Naive thymus-derived CD4-positive, alpha-beta T cell (primary cell): Measurements from ENCODE around the gene NEDD4L. TPM values are rescaled to one million over a fixed set of nuclear protein-coding genes. Genes with fewer than 3 reads are reported as not detected.
"Not testable (repeated sequence)": the region's sequence is repeated elsewhere in the genome, so short reads cannot be mapped to it uniquely, and the experiment has no call there.

Experiments used
- ATAC-seq: fragments of 150-1000 bp; cut with Tn5 transposase; 2 replicates; pipeline ENCODE4 v1.10.0; 2021; ENCODE audit warnings: mild to moderate bottlenecking, moderate library complexity
- CTCF ChIA-PET: fragments of 350-600 bp; sonication (Branson Sonifier 250); formaldehyde crosslinking; loops from one replicate; lab custom pipeline; 2021; ENCODE audit warnings: antibody characterized with exemption; lab: Charles Lee
- POLR2A ChIA-PET: fragments of 350-600 bp; sonication (Branson Sonifier 250); formaldehyde crosslinking; loops from one replicate; lab custom pipeline; 2021; ENCODE audit warnings: antibody characterized with exemption, inconsistent platforms; lab: Charles Lee
- DNase-seq, 9 donors: peaks; one replicate each; pipeline versions ENCODE4 v3.0.0 to v3.0.0-alpha.2; 2020 to 2022; ENCODE audit warnings: mixed read lengths in 1 of 9
- H3K27ac ChIP-seq: one replicate; pipeline ENCODE4 v1.7.0; 2013; ENCODE audit warnings: mild to moderate bottlenecking, low read depth, low read length, moderate library complexity
- H3K27me3 ChIP-seq, 2 donors: one replicate each; pipeline ENCODE4 v1.7.0; 2013; ENCODE audit warnings: low read length in 2 of 2, mild to moderate bottlenecking in 2 of 2, moderate library complexity in 2 of 2; ENCODE audit not compliant: control insufficient read depth in 2 of 2, insufficient read depth in 2 of 2
- H3K36me3 ChIP-seq, 3 experiments: 1 replicate in 2 of 3; 2 replicates in 1 of 3; pipeline ENCODE4 v1.7.0; 2013; ENCODE audit warnings: low read length in 3 of 3, mild to moderate bottlenecking in 3 of 3, moderate library complexity in 1 of 3; ENCODE audit not compliant: insufficient read depth in 3 of 3, control insufficient read depth in 2 of 3
- H3K4me1 ChIP-seq, 2 donors: one replicate each; pipeline ENCODE4 v1.7.0; 2013; ENCODE audit warnings: low read length in 2 of 2, mild to moderate bottlenecking in 2 of 2, moderate library complexity in 1 of 2; ENCODE audit not compliant: control insufficient read depth in 2 of 2, insufficient read depth in 2 of 2
- H3K4me3 ChIP-seq: 2 replicates; pipeline ENCODE4 v1.7.0; 2013; ENCODE audit warnings: mild to moderate bottlenecking, low read length
- H3K9me3 ChIP-seq, 3 experiments: 1 replicate in 2 of 3; 2 replicates in 1 of 3; pipeline ENCODE4 v1.7.0; 2013; ENCODE audit warnings: low read length in 3 of 3; ENCODE audit not compliant: control insufficient read depth in 2 of 3
- H3K27ac Mint-ChIP-seq, 9 donors: one replicate each; pipeline ENCODE4 v1.8.0; 2020 to 2022; ENCODE audit warnings: mixed read lengths in 9 of 9, mild to moderate bottlenecking in 8 of 9, moderate library complexity in 5 of 9, inconsistent platforms in 2 of 9
- H3K27me3 Mint-ChIP-seq, 5 donors: one replicate each; pipeline ENCODE4 v1.8.0; 2021 to 2022; ENCODE audit warnings: mixed read lengths in 5 of 5, mild to moderate bottlenecking in 1 of 5
- H3K36me3 Mint-ChIP-seq, 5 donors: one replicate each; pipeline ENCODE4 v1.8.0; 2020 to 2022; ENCODE audit warnings: mixed read lengths in 5 of 5, mild to moderate bottlenecking in 3 of 5, inconsistent platforms in 1 of 5
- H3K4me1 Mint-ChIP-seq, 7 donors: one replicate each; pipeline ENCODE4 v1.8.0; 2020 to 2022; ENCODE audit warnings: mixed read lengths in 7 of 7, mild to moderate bottlenecking in 3 of 7, inconsistent platforms in 1 of 7
- H3K4me3 Mint-ChIP-seq, 10 donors: one replicate each; pipeline ENCODE4 v1.8.0; 2020 to 2022; ENCODE audit warnings: mild to moderate bottlenecking in 10 of 10, mixed read lengths in 10 of 10, moderate library complexity in 6 of 10, inconsistent platforms in 2 of 10
- H3K9me3 Mint-ChIP-seq, 11 donors: one replicate each; pipeline ENCODE4 v1.8.0; 2020 to 2022; ENCODE audit warnings: mixed read lengths in 11 of 11, mild to moderate bottlenecking in 4 of 11, inconsistent platforms in 1 of 11, moderate library complexity in 1 of 11
- intact Hi-C, 2 donors: fragments of 100-400 bp; cut with micrococcal nuclease; formaldehyde crosslinking; loops; one replicate each; pipeline ENCODE4 v1.15.1; 2023
- polyA plus RNA-seq, 2 donors: library from polyadenylated mRNA; unstranded; fragments of 300-500 nt; fragmentation: Illumina TruSeq; gene quantifications; one replicate each; pipeline ENCODE4 v1.2.3, GENCODE V29; 2021
- total RNA-seq, 6 experiments: library from RNA in 5 of 6; stranded (reverse) in 5 of 6; gene quantifications; 1 replicate in 5 of 6; 2 replicates in 1 of 6; pipeline ENCODE4 v1.2.3 and lab custom pipeline; 2021 to 2026

NEDD4L gene
- total and polyA plus RNA-seq, 7 experiments from 2014 or later = 1.1 to 10.3 (median 4.2) TPM

DNA sequence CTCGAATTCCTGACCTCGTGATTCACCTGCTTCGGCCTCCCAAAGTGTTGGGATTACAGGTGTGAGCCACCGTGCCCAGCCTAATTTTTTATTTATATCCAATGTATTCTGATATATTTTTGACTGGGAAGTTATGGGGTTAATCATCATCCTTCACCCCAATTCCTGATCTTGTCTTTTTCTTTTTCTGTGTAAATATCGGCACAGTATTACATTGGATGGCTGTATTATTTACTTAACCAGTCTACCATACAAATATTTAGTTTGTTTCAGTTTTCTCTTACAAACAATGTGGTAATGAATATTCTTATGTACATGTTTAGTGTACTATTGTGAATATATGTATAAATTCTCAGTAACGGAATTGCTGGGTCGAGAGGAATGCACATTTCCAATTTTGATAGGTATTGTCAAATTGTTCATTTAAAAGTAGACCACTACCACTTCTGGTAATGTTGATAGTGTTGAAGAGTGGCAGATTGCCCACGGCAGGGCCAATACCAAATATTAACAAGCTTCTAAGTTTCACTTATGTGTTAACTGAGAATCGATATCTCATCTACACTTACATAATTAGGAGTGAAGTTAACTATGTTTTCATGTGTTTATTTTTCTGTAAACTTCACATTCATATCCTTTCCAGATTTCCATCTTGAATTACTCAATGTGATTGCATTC is 388.2 kb downstream of the NEDD4L start:
- no peak for DNase-seq
- peaks cover 0 to 4% (median 0%) of the 10 kb centered on the region in 11 donors for H3K9me3 Mint-ChIP-seq
- no peaks in the 10 kb centered on the region for H3K36me3 ChIP-seq

DNA sequence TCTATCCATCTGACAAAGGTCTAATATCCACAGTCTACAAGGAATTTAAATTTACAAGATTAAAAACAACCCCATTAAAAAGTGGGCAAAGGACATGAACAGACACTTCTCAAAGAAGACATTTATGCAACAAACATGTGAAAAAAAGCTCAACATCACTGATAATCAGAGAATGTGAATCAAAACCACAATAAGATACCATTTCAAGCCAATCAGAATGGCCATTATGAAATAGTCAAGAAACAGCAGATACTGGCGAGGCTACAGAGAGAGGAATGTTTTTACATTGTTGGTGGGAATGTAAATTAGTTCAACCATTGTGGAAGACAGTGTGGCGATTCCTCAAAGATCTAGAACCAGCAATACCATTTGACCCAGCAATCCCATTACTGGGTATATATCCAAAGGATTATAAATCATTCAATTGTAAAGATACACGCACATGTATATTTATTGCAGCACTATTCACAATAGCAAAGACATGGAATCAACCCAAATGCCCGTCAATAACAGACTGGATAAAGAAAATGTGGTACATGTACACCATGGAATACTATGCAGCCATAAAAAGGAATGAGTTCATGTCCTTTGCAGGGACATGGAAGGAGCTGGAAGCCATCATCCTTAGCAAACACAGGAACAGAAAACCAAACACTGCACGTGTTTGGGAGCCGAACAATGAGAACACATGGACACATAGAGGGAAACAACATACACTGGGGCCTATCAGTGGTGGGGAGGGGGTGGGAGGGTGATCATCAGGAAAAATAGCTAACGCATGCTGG is 391.4 kb downstream of the NEDD4L start:
- H3K4me3 Mint-ChIP-seq, DNase-seq, POLR2A ChIA-PET, H3K27ac Mint-ChIP-seq, CTCF ChIA-PET, H3K9me3 ChIP-seq, H3K36me3 ChIP-seq, ATAC-seq, H3K27ac ChIP-seq, H3K27me3 ChIP-seq, intact Hi-C loops, H3K9me3 Mint-ChIP-seq, H3K4me3 ChIP-seq: not testable (repeated sequence)
- Mint-ChIP-seq H3K36me3 (peaks cover 0 to 14% (median 0%) of the 10 kb centered on the region in 5 donors), H3K27me3 (peaks cover 0 to 10% (median 0%) of the 10 kb centered on the region in 5 donors), H3K4me1 (peaks cover 15 to 22% (median 17%) of the 10 kb centered on the region in 7 donors)
- peaks cover 0 to 16% of the 10 kb centered on the region in 2 donors for H3K4me1 ChIP-seq

More for the DNA sequence above, 388.2 kb downstream of the NEDD4L start:
- H3K27me3 ChIP-seq = no peaks in the 10 kb centered on the region
- Mint-ChIP-seq H3K27me3 (peaks cover 0 to 15% (median 0%) of the 10 kb centered on the region in 5 donors), H3K27ac (no peak overlapping the region), H3K36me3 (no peaks in the 10 kb centered on the region), H3K4me1 (peaks cover 0 to 6% (median 0%) of the 10 kb centered on the region in 7 donors), H3K4me3 (no peak overlapping the region)
- no peak for ATAC-seq
- H3K4me3 ChIP-seq = no peak overlapping the region
- no peak overlapping the region for H3K27ac ChIP-seq
- ChIA-PET POLR2A (no interaction called here), CTCF (no interaction called here)
- H3K9me3 ChIP-seq = no peaks in the 10 kb centered on the region
- H3K4me1 ChIP-seq = no peaks in the 10 kb centered on the region
- intact Hi-C loops = no loop called here

DNA sequence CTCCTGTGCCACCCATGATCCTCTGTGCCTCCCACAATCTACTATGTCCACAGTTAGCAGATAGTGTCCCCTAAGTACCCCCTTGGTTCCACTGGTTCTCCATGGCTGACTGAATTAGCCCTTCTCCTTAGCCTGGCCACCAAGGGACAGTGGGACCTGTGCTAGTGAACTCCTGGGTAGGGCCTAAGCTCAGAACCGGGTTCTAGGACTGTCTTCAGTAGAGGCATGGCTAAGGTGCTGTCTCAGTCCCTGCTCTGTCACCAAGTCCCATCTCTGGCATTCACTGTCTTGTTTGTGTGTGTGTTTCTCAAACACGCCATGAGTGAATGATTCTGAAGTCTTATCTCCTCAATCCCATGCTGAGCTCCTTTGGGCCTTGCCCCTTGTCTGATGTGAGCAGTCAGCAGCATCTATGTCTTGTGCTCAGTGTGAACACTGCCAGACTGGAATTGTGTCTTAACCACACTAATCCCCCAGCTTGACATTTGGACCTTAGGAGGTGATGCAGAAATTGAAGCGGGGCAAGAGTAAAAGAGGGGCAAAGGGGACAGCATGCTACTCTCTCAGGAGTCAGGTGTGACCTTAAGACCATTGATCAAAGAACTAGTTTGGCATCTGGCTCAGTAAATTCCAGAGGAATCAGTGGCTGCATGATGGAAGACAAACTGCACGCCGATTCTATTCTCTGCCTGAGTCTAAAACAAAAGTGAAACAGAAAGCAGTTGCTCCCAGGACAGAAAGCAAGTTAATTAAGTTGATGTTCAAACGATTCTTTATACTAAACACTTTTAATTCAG is 394.3 kb downstream of the NEDD4L start:
- peak overlapping the region; percentile 60 to 90 (median 80) for H3K4me3 Mint-ChIP-seq
- peaks cover 0 to 13% (median 0%) of the 10 kb centered on the region in 5 donors for H3K27me3 Mint-ChIP-seq
- intact Hi-C loops = loop anchor here in 1 of 2 donors (1.0 kb wide), 2 partner anchors 37 to 701 kb away; partner anchors contain the start of gene SEC11C
- ChIA-PET CTCF (no interaction called here), POLR2A (no interaction called here)
- peak overlapping the region; percentile 1 to 91 (median 63) for H3K27ac Mint-ChIP-seq
- peaks cover 0 to 7% (median 0%) of the 10 kb centered on the region in 11 donors for H3K9me3 Mint-ChIP-seq
- no peak for ATAC-seq
- no peaks in the 10 kb centered on the region for H3K9me3 ChIP-seq
- DNase-seq = peak in 3 of 9 donors; percentile 3 to 29 (median 23)
- H3K4me3 ChIP-seq = peak overlapping the region; percentile 48
- H3K36me3 ChIP-seq = no peaks in the 10 kb centered on the region
- peaks cover 0 to 16% of the 10 kb centered on the region in 2 donors for H3K4me1 ChIP-seq
- no peaks in the 10 kb centered on the region for H3K27me3 ChIP-seq
- H3K36me3 Mint-ChIP-seq = peaks cover 0 to 14% (median 3%) of the 10 kb centered on the region in 5 donors
- H3K4me1 Mint-ChIP-seq = peaks cover 13 to 22% (median 17%) of the 10 kb centered on the region in 7 donors
- H3K27ac ChIP-seq = no peak overlapping the region

DNA sequence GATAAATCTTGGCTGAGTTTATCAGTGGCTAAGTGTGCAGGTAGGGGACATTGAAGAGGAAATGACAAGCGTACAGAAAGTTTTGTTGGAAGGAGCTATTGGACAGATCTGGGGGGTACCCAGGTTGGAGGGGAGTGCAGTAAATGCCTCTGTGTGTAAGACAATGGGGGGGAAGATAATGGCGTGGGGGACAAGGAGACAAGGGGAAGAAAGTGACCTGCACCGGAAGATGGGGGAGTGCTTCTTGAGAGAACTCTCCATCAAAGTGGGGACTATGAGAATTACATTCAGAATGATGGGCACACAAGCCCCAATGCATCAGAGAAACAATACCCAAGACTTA is 394.9 kb downstream of the NEDD4L start:
- Mint-ChIP-seq H3K27ac (peak overlapping the region; percentile 1 to 91 (median 63)), H3K4me3 (peak overlapping the region; percentile 60 to 90 (median 80)), H3K36me3 (peaks cover 0 to 14% (median 3%) of the 10 kb centered on the region in 5 donors), H3K4me1 (peaks cover 13 to 22% (median 17%) of the 10 kb centered on the region in 7 donors), H3K9me3 (peaks cover 0 to 7% (median 0%) of the 10 kb centered on the region in 11 donors), H3K27me3 (peaks cover 0 to 13% (median 0%) of the 10 kb centered on the region in 5 donors)
- ChIA-PET POLR2A (no interaction called here), CTCF (no interaction called here)
- Histone ChIP-seq H3K36me3 (no peaks in the 10 kb centered on the region), H3K27me3 (no peaks in the 10 kb centered on the region), H3K4me3 (peak overlapping the region; percentile 48), H3K4me1 (peaks cover 0 to 16% of the 10 kb centered on the region in 2 donors), H3K27ac (no peak overlapping the region), H3K9me3 (no peaks in the 10 kb centered on the region)
- ATAC-seq = peak; percentile 38
- DNase-seq = peak in 3 of 9 donors; percentile 3 to 32 (median 21)
- intact Hi-C loops = loop anchor here in 1 of 2 donors (1.0 kb wide), 2 partner anchors 38 to 700 kb away; partner anchors contain the start of gene SEC11C

DNA sequence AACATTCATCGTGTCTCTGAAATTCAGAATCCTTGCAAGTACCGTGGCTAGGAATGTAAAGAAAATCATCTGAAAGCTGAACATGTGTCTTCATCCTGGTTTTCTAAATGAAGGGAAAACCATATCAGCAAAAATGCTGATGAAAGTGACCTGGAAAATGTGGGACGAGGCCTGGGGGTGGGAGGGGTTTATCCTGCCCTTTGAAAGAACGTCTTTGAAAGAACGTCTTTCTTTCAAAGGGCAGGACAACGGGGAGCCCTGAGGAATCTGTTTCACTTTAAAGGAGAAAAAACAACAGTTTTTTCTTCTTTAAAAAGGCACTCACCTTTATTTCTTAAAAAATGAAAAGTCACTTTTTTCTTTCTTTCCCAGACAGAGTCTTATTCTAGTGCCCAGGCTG is 399.6 kb downstream of the NEDD4L start:
- CTCF ChIA-PET = no interaction called here

DNA sequence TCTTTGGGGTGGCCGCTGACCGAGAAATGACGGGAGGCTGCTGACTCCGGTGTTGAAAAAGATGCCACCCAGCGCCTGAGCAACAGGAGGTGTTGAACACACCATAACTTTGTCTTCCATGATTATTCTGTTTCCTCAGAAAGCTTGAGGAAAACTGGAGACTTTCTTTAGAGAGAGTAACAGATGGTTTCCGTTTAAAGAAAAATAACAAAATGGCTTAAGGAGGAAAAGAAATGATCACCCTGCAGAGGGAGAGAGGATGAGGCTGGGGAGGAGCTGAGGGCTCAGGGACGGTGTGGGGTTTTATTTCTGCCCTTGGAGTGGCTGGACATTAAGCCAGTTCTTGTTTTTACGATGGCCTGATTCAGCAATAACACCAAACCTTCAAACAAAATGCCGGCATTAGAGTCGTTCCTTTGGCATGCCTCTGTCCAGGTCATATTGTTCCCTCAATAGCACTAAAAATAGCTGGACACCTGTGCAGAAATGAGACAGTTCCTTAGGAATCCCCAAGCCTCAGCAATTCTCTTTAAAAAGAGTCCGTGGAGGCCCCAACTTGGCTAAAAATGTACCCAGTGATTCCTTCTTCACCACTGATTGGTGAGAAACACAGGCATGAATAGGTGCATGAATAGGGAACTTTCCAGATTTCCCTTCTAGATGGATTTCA is 402.5 kb downstream of the NEDD4L start:
- ATAC-seq (no peak), DNase-seq (no peak)
- no peaks in the 10 kb centered on the region for H3K27me3 ChIP-seq
- no peak overlapping the region for H3K27ac ChIP-seq
- no peaks in the 10 kb centered on the region for H3K9me3 Mint-ChIP-seq
- peaks cover 0 to 1% (median 0%) of the 10 kb centered on the region in 7 donors for H3K4me1 Mint-ChIP-seq
- ChIA-PET CTCF (no interaction called here), POLR2A (no interaction called here)
- H3K4me3 Mint-ChIP-seq = no peak overlapping the region
- H3K27ac Mint-ChIP-seq = no peak overlapping the region
- no peaks in the 10 kb centered on the region for H3K36me3 ChIP-seq
- no peaks in the 10 kb centered on the region for H3K4me1 ChIP-seq
- H3K9me3 ChIP-seq = no peaks in the 10 kb centered on the region
- no peak overlapping the region for H3K4me3 ChIP-seq
- intact Hi-C loops = no loop called here
- no peaks in the 10 kb centered on the region for H3K36me3 Mint-ChIP-seq
- H3K27me3 Mint-ChIP-seq = peaks cover 0 to 19% (median 5%) of the 10 kb centered on the region in 5 donors

More for the DNA sequence above, 399.6 kb downstream of the NEDD4L start:
- ATAC-seq (no peak), DNase-seq (no peak)
- no peaks in the 10 kb centered on the region for H3K9me3 Mint-ChIP-seq
- POLR2A ChIA-PET = no interaction called here
- no peaks in the 10 kb centered on the region for H3K36me3 ChIP-seq
- H3K27me3 Mint-ChIP-seq = peaks cover 0 to 12% (median 5%) of the 10 kb centered on the region in 5 donors
- H3K27me3 ChIP-seq = no peaks in the 10 kb centered on the region
- intact Hi-C loops = no loop called here
- H3K4me3 ChIP-seq = no peak overlapping the region
- H3K4me1 ChIP-seq = peaks cover 0 to 8% of the 10 kb centered on the region in 2 donors
- H3K27ac ChIP-seq = no peak overlapping the region
- no peak overlapping the region for H3K4me3 Mint-ChIP-seq
- no peaks in the 10 kb centered on the region for H3K9me3 ChIP-seq
- peaks cover 0 to 4% (median 3%) of the 10 kb centered on the region in 5 donors for H3K36me3 Mint-ChIP-seq
- H3K4me1 Mint-ChIP-seq = peaks cover 5 to 11% (median 7%) of the 10 kb centered on the region in 7 donors
- no peak overlapping the region for H3K27ac Mint-ChIP-seq
